Fibroblast of the aortic adventitia (primary cell): ENCODE measurements around the gene AFG3L2. TPM values are rescaled to one million over a fixed set of nuclear protein-coding genes. Genes with fewer than 3 reads are reported as not detected.

Experiments used
- DNase-seq: peaks from one replicate; pipeline ENCODE4 v3.0.0-alpha.2; 2010; ENCODE audit warnings: low read depth
- H3K4me3 ChIP-seq: 2 replicates; pipeline ENCODE4 v1.5.1; 2011; ENCODE audit warnings: low read depth, mild to moderate bottlenecking, control low read depth, low read length, moderate library complexity
- CTCF ChIP-seq: IDR thresholded peaks from 2 replicates; pipeline ENCODE4 v1.5.1; 2011; ENCODE audit warnings: mild to moderate bottlenecking, low read length, control low read depth, inconsistent platforms; ENCODE audit not compliant: insufficient read depth
- total RNA-seq: library from RNA; depleted of rRNA; stranded (reverse); fragments of >200 nt; gene quantifications from 2 replicates; pipeline ENCODE4 v1.2.3, GENCODE V29; 2012; ENCODE audit warnings: low replicate concordance

AFG3L2 gene
- total RNA-seq, 1 donor: 37.3 TPM

GRCh38 chr18:12291690-12292089 lies 85.3 kb downstream of the AFG3L2 start:
- no peak overlapping the region for H3K4me3 ChIP-seq
- TF ChIP-seq CTCF: no peak
- DNase-seq: no peak

- TF ChIP-seq CTCF: no peak
- H3K4me3 ChIP-seq: no peak overlapping the region
- no peak for DNase-seq
Measured at GRCh38 chr18:12291161-12291560, 85.9 kb downstream of the AFG3L2 start.

- H3K4me3 ChIP-seq: no peak overlapping the region
- TF ChIP-seq CTCF: no peak
- DNase-seq: no peak
Measured at GRCh38 chr18:12290086-12290485, 86.9 kb downstream of the AFG3L2 start.

GRCh38 chr18:12288403-12288755 lies 88.6 kb downstream of the AFG3L2 start:
- DNase-seq: no peak
- peak overlapping the region; percentile 65 for H3K4me3 ChIP-seq
- no peak for TF ChIP-seq CTCF

- no peak for TF ChIP-seq CTCF
- DNase-seq: peak; percentile 90
- H3K4me3 ChIP-seq: peak overlapping the region; percentile 65
Measured at GRCh38 chr18:12287684-12288402, 89.2 kb downstream of the AFG3L2 start.

- peak overlapping the region; percentile 65 for H3K4me3 ChIP-seq
- no peak for DNase-seq
- no peak for TF ChIP-seq CTCF
Measured at GRCh38 chr18:12287131-12287681, 89.8 kb downstream of the AFG3L2 start.
